Astrocyte of the spinal cord (primary cell): ENCODE results near the gene BMP7.

Experiments used
- DNase-seq: peaks from one replicate; pipeline ENCODE4 v3.0.0; 2011; ENCODE audit warnings: low read depth, low spot score
- H3K4me3 ChIP-seq: 2 replicates; pipeline ENCODE4 v1.5.1; 2011; ENCODE audit warnings: low read depth, mild to moderate bottlenecking, low read length, moderate library complexity
- CTCF ChIP-seq: IDR thresholded peaks from 2 replicates; pipeline ENCODE4 v1.5.1; 2012; ENCODE audit warnings: low read depth, mild to moderate bottlenecking, low read length, inconsistent platforms
- in situ Hi-C: cut with HindIII; loops from 2 replicates; pipeline ENCODE4 v1.10.0; 2017; ENCODE audit warnings: low sequenced_read_pairs

BMP7 gene

GRCh38 chr20:57259121-57259937, 7.1 kb downstream of the BMP7 start:
- DNase-seq = no peak
- TF ChIP-seq CTCF = no peak
- H3K4me3 ChIP-seq = no peak overlapping the region
- in situ Hi-C loops = no loop called here

GRCh38 chr20:57257701-57258453, 8.6 kb downstream of the BMP7 start:
- TF ChIP-seq CTCF = no peak
- in situ Hi-C loops = no loop called here
- H3K4me3 ChIP-seq = no peak overlapping the region

GRCh38 chr20:57256908-57257307, 9.5 kb downstream of the BMP7 start:
- TF ChIP-seq CTCF = no peak
- no peak for DNase-seq
- in situ Hi-C loops = no loop called here
- no peak overlapping the region for H3K4me3 ChIP-seq

More at GRCh38 chr20:57257701-57258453, 8.6 kb downstream of the BMP7 start:
- no peak for DNase-seq

GRCh38 chr20:57256205-57256604, 10.2 kb downstream of the BMP7 start:
- no peak overlapping the region for H3K4me3 ChIP-seq
- in situ Hi-C loops = no loop called here
- DNase-seq = no peak
- no peak for TF ChIP-seq CTCF

- in situ Hi-C loops = no loop called here
- H3K4me3 ChIP-seq = no peak overlapping the region
- no peak for TF ChIP-seq CTCF
- DNase-seq = no peak
Measured at GRCh38 chr20:57255183-57255582, 11.3 kb downstream of the BMP7 start.

- no peak overlapping the region for H3K4me3 ChIP-seq
- in situ Hi-C loops = no loop called here
- DNase-seq = no peak
- TF ChIP-seq CTCF = no peak
Measured at GRCh38 chr20:57252559-57253162, 13.8 kb downstream of the BMP7 start.
